HCEC 1CT (cell line): ENCODE measurements around the gene CHST10.

ENCODE experiments used
- DNase-seq: peaks from one replicate; pipeline ENCODE4 v3.0.0-alpha.2; 2017

CHST10 gene

DNA sequence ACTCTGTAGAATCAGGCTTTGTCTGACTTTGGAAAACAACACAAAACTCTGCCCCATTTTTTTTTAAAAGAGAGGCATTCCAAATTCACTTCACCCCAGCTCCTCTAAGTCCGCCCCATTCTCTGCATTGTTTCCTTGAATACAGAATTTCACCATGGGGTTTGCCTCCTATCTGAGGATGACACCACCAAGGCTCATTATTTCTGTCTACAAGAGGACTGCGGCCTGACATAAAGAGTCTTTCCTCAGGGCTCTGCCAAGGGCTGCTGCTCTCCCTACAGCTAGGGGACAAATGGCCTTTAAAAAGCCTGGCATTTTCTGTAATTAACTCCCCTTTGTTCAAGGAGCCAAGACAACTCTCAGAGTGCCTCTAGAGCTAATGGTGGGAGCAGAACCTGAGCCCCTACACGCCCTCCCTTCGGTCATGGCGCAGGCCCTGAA, 4.6 kb downstream of the CHST10 start:
- no peak for DNase-seq

DNA sequence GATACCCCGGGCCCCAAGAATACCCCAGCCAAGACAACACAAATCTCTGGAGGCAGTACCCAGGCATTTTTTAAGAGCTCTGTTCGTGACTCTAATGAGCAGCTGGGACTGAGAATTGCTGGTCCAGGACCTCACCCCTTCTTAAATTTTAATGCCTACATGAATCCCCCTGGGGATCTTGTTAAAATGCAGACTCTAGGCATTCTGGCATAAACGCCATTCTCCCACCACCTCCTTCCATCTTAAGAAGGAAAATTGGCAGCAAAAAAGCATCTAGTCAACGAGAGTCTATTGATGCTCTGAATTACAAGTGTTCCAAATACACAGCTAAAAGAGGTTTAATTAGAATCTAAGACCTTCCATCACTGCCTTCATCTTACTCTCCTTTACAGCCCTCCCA, 5.0 kb downstream of the CHST10 start:
- no peak for DNase-seq

DNA sequence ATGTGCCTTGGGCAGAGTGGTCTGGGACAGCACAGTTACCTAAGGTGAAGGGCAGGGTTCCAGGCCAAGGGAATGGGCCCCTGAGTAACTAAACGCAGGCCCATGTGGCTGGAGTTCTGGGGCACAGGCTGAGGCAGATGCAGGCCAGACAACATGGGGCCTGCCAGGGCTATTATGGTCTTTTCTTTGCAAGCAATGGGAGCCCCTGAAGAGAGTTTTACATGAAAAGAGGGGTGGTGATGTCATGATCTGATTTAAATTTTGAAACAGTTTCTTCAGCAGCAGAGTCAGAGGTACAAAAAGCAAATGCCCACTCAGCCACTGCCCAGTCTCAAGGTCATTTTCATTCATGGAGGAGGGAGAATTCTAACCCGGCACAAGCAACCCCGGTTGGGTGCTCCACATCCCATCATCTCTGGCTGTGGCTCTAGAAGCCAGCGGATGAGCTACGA, 5.6 kb downstream of the CHST10 start:
- no peak for DNase-seq

DNA sequence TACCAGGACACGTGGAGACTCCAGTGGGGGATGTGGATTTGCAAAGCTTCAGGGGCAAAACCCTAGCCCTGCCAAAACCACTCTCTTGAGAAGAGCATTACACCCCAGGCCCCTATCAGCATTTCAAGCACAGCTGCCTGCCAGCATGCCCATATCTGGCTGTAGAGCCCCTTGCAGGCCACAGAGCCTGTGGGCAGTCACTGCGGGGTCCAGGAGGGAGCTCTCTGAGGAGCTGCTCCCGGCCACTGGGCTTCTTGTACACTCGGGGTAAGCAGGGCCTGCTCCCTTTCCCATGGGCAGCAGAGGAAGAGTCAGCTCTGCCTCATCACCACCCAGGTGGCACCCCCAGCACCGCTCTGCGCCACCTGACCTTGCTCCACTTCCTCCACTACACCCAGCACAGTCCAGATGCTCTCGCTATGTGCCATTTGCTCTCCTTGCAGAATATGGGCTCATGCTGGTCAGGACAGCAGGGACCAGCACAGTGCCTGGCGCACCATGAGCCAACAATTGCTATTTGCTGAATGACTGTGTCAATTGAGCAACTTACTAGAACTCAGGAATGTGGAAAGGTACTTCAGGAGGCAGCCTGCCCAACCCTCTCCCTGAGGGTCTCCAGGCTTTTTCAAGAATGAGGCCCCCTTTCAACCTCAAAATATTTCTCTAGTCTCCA, 7.4 kb downstream of the CHST10 start:
- DNase-seq = no peak

DNA sequence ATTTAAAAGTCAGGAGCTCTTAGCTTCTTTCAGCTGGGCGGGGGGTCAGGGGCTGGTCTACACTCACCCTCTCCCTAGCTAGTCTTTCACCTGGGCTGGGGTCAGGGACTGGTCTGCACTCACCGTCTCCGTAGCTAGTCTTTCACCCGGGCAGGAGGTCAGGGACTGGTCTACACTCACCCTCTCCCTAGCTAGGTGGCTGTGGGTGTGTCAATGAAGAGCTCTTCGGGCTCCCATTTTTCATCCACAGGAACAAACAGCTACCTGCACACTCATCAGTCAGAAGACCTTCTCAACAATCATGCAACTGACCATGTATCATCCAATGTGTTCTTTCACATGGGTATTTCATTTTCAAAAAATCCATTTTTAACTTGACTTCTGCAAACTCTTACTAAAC, 8.0 kb downstream of the CHST10 start:
- no peak for DNase-seq

DNA sequence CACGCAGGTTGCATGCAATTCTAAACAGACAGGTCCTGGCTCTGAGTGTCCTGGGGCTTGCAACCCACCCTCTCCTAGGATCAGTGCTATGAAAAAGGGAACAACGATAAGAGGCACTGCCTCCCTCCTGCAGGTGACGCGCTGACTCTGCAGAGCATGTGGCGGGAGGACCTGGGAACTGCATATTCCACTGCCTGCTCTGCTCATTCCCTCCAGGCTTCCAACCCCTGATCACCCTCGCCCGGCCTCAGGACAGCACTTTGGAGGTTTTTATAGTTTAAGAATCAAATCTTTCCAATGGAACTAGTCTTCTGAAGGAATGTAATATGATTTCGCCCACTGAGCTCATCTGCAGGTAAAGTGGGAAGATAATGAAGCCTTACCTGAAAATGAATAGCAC, 8.5 kb downstream of the CHST10 start:
- no peak for DNase-seq

DNA sequence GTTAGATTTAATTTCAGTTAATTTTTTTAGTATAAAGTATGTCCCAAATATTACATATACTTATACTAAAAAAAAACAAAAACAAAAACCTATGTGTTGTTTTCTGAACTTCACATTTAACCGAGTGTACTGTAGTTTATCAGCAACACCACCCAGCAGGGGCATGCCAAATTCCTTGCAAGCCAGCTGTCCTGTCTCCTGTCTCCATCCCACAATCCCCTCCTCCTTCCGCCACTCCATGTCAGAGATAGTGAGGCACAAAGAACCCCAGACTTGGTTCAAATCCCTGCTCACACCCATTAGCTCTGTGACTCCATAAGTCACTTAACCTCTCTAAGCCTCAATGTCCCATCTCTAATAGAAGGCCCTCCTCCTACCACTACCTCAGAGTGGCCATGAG, 9.4 kb downstream of the CHST10 start:
- no peak for DNase-seq

DNA sequence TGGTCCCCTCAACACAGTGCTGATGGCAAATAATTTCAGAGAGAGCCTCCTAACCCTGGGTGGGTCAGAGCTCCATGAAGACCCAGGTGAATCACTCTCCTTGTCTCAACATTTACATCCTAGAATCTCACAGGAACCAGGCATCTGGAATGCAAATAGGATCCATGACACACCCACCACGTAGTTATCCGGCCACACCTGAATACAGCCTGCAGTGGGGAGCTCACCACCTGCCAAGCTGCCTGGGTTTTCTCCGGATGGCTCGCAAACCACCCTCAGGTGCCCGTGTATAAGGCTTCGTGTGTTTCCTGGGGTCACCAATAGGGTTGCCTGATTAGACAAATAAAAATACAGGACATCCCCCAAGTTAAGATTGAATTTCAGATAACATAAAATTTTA, 9.9 kb downstream of the CHST10 start:
- no peak for DNase-seq

DNA sequence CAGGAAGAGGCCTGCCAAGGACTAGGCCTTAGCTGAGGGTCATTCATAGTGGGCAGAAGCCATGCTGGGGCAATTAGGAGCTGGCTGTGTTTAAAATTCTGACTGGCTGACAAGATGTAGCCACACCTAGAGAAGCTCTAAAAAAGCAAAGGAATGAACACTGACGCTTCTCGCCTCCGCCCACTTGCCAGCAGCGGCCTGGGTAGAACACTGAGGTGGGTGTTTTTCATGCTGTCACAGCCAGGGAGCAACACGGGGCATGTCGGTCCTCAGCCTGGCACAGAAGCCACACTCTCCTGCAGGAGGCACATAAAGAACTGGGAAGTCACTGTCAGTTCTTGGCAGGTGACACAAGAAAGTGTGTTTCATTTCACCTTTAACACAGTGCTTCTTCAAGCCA, 10.4 kb downstream of the CHST10 start:
- DNase-seq = no peak

DNA sequence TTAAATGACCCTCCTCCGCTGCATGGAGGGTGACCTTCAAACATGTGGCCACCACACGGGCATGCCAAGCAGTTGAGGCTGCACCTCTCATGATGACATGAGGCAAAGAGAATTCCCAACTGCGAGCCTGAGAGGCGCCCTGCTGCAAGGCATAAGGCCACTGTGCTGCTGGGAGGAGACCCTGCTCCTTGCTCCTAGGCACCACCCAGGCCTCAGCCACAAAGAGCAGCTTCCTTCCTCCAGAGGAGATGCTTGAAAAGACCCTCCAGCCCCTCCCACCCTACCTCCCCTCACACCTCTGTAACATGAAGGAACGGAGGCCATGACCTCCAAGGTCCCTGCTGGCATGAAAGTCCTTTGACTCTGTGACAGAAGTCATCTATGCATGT, 11.4 kb downstream of the CHST10 start:
- no peak for DNase-seq

DNA sequence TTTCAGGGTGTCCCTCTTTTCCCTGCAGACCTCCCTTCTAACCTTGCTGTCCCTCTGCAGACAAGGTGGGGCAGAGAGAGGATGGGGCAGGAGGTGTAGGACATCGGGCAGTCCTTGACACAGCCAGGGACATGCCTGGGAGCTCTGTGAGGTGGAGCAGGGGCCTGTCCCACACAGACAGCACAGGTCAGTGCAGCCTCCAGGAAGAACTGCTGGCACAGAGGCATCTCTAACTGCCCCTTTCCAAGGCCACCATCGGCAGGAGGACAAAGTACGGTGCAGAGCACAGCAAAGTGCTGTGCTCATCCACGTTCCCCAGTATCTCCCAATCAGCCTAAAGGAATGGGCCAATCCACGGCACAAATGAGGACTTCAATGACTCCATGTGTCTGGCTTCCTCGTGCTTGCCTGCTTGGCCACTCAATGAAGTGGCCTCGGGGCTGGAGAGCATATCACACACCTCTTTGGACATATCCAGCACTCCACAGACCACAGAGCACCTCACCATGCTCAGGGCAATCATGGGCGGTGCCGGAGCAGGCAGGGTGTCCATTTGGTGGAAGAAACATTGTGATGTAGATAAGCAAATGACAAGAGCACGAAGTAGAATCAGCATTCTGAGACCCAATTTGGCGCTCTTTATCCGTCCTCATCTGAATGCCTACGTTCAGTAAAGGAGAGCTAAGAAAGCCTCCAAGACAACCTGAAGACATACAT, 11.9 kb downstream of the CHST10 start:
- no peak for DNase-seq

DNA sequence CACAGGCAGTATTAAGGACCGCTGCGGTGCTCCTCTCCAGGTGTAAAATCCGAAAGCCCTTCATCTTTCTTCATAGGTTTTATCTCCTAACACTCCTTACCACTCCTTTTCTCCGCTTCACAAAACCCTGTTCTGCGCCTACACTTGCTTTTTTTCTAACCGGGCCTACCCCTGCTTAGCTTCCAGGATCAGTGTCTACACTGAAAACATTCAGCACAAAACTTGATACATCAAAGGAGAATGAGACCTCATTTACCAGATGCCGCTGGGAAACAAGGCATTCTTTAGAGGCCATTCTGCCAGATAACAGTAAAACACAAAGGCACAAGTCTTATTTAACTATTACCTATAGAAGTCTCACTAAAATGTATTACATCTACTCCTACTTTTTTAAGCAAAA, 13.1 kb downstream of the CHST10 start:
- no peak for DNase-seq

DNA sequence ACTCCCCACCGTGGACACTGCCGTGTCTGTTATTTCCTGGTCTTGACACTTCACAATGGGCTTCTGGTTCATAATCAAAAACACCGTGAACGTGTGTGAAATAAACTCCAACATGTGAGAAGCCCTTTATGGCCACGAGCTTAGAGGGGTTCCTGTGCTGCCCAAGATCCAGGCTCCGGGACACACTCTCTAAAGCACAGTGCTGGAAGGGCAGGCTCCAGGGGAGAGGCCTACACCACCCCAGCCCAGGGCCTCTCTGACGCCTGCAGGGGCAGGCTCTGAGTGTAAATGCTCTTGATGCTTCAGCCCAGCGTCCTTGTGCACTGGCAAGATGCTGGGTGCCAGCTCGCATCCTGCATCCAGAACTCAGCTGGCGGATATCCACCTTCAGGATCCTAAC, 13.7 kb downstream of the CHST10 start:
- no peak for DNase-seq

DNA sequence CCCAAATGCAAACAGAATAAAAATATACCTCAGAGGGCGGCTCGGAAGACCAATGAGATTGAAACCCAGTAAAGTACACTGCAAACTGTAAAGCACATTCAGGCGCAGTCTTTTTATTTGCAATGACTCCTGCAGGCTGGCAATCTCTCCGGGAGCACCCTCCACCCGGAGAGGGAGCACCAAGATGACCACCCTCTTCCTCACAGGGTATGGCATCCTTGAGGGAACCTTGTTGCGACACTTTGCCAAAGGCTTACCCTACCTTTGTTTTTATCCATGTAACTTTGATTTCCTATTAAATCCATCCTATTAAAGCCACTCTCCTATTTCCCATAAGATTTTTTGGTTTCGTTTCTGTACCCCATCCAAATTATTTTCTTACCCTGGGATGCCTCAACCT, 16.2 kb downstream of the CHST10 start:
- no peak for DNase-seq

DNA sequence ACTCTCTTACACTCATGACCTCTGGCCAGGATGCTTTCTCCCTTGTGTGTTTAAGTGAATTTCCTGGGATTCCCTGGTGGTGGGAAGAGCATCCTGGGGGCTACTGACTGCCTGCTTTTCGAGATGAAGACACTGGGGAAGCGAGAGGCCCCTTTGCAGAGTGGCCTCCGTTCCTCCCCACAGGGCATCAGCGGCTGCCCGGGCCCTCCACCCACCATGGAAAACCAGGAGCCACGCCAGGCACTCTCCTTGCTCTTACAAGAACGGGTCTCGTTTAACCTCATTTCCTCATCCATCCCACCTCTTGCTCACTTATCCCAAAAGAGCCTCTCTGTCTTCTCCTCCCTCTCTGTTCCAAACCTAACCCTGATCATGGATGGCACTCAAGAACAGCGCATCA, 17.8 kb downstream of the CHST10 start:
- DNase-seq = no peak

DNA sequence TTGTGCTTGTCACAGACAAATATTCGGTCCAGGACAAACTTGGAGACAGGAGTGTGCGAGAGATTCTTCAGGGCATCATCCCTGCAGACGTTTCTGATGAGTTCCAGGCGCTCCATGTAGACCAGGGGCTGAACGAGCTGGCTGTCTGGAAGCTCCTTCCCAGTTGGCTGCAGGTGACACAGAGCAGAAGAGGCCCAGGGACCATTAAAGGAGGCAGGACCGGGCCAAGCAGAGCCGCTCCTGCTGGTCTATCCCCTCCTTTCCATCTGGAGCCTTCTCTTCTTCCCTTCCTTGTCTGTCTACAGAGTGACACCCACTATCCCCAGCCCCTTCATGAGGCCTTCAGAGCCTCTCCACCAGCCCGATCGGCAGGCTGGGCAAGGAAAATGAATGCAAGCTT, 19.5 kb downstream of the CHST10 start:
- DNase-seq = no peak

DNA sequence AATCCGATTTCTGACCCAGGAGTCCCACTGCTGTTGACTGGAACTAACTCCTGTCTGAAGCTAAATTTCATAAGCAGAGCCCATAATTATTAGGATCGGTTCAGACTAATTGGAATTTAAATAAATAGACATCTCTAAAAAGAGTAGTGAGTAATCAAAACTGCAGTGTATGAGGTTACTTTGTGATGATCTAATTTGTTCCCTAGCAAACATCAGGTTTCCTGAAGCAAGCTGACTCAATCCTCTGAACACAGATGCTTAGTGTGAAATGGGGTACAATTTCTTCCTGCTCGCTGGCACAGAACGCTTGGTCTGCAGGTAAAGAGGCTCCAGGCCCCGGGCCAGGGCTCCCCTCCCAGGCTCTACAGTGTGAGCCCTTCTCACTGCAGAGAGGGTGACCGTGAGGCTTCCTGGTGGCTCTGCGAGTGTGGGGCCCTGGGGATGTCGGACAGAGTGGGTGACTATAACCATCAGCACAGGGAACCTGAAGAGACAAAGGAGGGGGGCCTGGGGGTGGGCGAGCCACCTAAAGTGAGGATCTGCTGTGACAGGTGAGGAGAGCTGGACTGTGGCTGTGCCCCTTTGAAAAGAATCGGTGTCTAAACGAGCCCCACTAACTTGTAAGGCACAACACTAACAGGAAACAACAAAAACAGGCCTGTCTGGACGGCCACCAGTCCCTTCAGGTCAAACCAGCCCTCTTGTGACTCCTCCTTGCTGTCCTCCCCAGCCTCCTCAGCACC, 20.2 kb downstream of the CHST10 start:
- DNase-seq = no peak

DNA sequence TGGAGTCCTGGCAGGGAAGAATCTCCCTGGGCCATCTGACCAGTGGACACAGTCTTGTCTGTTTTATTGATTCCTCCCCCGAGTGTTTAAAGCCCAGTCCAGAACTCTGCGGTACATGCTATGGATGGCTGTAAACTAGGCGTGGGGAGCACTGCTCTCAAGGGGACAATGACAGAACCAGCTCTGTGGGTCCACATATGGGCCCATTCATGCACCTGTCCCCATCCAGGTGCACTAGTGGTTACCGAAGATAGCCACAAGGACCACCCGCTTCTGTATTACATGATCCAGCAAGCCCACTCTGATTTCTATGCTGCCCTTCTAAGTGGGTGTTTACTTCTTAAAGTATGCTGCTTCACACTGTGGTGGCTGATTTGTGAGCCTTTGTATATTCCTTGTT, 21.0 kb downstream of the CHST10 start:
- no peak for DNase-seq

DNA sequence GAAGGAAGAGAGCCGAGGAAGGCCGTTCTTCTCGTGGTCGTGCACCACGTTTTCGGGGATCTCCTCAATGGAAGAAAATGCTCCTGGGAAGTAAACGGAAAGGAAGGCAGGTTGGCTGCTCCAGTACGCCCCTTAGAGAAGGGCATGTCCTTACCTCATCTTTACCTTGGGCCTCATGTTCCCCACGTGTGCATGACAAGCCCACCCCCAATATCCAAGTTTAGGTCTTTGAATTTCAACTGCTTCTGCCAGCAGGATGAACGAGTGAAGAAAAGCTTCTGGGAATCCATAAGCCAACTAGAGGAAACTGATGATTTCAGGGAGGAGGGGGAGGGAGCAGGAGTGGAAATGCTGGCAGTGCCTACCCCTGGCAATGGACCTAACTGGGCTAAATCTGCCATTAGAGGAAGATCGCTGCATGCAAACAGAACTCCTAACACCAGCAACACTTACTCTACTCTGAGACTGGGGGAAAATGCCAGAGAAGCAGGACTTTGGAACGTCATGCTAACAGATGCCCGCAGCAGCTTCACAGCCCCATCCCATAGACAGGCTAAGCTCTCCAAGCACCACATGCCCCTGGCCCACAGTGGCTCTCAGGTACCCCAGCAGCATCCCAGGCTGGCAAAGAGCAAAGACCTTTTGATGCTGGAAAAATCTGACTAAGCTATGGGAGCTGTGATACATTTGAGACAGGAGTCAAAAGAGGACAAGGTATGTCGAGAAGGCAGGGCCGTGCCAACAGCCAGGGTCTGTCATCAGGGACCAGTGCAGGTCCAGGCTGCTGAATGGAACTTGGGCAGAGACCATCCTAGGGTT, 21.7 kb downstream of the CHST10 start:
- no peak for DNase-seq

DNA sequence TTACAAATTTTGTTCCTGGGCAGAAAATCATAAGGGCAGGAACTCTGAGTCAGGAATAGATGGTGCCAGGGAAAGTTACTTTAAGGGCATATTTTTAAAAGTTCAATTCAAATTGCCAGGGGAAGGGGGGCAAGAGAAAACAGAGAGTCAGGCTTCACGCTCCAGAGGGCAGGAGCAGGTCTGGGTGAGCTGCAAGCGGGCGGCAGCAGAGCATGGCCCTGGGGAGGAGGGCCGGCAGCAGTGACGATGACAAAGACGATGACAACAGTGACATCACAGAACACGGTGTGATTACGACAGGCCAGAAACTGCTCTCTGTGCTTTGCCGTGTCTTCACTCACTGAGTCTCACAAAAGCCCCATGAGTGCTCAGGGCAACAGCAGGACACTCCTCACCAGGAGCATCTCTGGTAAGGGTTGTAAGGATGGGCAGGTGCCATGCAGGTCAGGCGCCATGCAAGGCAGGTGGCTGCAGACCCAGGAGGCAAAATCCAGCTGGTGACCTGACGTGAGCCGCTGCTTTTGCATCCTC, 23.3 kb downstream of the CHST10 start:
- DNase-seq = no peak

DNA sequence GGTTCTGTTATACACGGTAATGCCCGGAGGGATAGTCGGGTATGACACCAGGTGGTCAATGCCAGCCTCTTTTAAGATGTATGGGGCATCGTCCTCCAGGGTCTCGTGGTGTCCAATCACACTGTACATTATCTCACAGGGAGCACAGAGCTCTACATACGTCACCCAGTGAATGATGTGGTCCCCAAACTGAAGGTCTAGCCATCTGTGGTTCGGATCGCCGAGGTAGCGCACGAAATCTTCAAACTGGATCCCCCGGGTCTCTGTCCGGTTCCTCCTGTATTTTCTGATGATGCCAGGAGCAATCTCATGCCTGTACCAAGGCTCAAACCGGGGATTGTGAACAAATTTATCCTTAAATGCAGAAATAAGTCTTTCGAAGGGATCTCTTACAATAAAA, 24.1 kb downstream of the CHST10 start:
- no peak for DNase-seq

DNA sequence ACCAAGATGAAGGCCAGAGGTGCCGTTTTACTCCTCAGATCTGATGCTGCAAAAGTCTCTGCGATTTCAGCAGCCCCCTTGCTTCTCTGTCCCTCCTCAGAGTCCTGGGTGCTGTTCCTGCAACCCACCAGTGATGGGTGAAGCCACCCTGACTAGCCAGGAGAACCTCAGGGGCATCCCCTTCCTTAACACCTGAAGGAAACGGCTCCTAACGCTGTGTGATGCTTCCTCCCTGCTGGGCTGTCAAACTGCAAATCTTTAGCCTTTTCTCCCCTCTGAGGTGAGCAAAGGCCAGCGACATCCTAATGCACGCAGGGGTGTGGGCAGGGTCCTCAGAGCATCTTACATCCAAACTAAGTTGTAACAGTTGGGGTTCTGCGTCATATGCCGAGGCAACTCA, 24.8 kb downstream of the CHST10 start:
- no peak for DNase-seq
